PC-3 (cell line): ENCODE measurements around the gene NPW. TPM values are rescaled to one million over a fixed set of nuclear protein-coding genes. Genes with fewer than 3 reads are reported as not detected.

Experiments
- ATAC-seq: fragments of 200-7000 bp; cut with Tn5 transposase; 2 replicates; pipeline ENCODE4 v1.9.1; 2020; ENCODE audit warnings: mild to moderate bottlenecking, moderate library complexity
- BruUV-seq: library from RNA; stranded (reverse); fragments of 400-500 nt; replicated peaks from 2 replicates; lab custom pipeline; 2021; lab: Mats Ljungman, UMichigan
- CTCF ChIA-PET: fragments of 300-600 bp; sonication (Branson Sonifier 250); formaldehyde crosslinking; loops from one replicate; lab custom pipeline; 2022; ENCODE audit warnings: antibody characterized with exemption; lab: Charles Lee
- POLR2A ChIA-PET: fragments of 300-600 bp; sonication (Branson Sonifier 250); formaldehyde crosslinking; loops from one replicate; lab custom pipeline; 2022; ENCODE audit warnings: antibody characterized with exemption; ENCODE audit not compliant: unreplicated experiment; lab: Charles Lee
- DNase-seq: peaks from one replicate; pipeline ENCODE4 v3.0.0-alpha.2; 2015
- H2AFZ ChIP-seq: fragments of 300-600 bp; sonication (generic); 2 replicates; pipeline ENCODE4 v1.6.0; 2016; ENCODE audit warnings: antibody characterized with exemption, low read length
- H3F3A ChIP-seq: fragments of 300-600 bp; sonication (generic); one replicate; pipeline ENCODE4 v1.6.0; 2017; ENCODE audit warnings: antibody characterized with exemption, low read length, control low read depth, mild to moderate bottlenecking; ENCODE audit not compliant: unreplicated experiment
- H3K27ac ChIP-seq: fragments of 300-600 bp; sonication (generic); 2 replicates; pipeline ENCODE4 v1.5.1; 2016; ENCODE audit warnings: mild to moderate bottlenecking, low read length
- H3K27me3 ChIP-seq: fragments of 300-600 bp; sonication (generic); 2 replicates; pipeline ENCODE4 v1.6.1; 2016; ENCODE audit warnings: low read length, mixed read lengths
- H3K36me3 ChIP-seq: fragments of 300-600 bp; sonication (generic); 2 replicates; pipeline ENCODE4 v1.6.1; 2016; ENCODE audit warnings: low read depth, mixed run types, low read length, mixed read lengths
- H3K4me1 ChIP-seq: fragments of 300-600 bp; sonication (generic); 2 replicates; pipeline ENCODE4 v1.5.1; 2016; ENCODE audit warnings: low read length; ENCODE audit not compliant: insufficient read depth
- H3K4me2 ChIP-seq: fragments of 300-600 bp; sonication (generic); 2 replicates; pipeline ENCODE4 v1.6.0; 2016; ENCODE audit warnings: low read length
- H3K4me3 ChIP-seq: fragments of 300-600 bp; sonication (generic); 2 replicates; pipeline ENCODE4 v1.5.1; 2016; ENCODE audit warnings: mild to moderate bottlenecking, low read length, mixed read lengths
- H3K79me2 ChIP-seq: fragments of 300-600 bp; sonication (generic); 2 replicates; pipeline ENCODE4 v1.6.1; 2017; ENCODE audit warnings: low read length, mixed read lengths
- H3K9ac ChIP-seq: fragments of 300-600 bp; sonication (generic); 2 replicates; pipeline ENCODE4 v1.6.0; 2016; ENCODE audit warnings: mild to moderate bottlenecking, low read length
- H3K9me2 ChIP-seq: fragments of 300-600 bp; sonication (generic); replicated peaks from 2 replicates; pipeline ENCODE4 v1.6.1; 2016; ENCODE audit warnings: mixed run types, low read length, mixed read lengths
- H3K9me3 ChIP-seq: fragments of 300-600 bp; sonication (generic); 2 replicates; pipeline ENCODE4 v1.6.1; 2016; ENCODE audit warnings: low read length, mixed read lengths
- H4K20me1 ChIP-seq: fragments of 300-600 bp; sonication (generic); 2 replicates; pipeline ENCODE4 v1.6.1; 2016; ENCODE audit warnings: low read length, mixed read lengths
- EZH2 ChIP-seq: fragments of 300-600 bp; sonication (generic); IDR thresholded peaks from one replicate; pipeline ENCODE4 v1.6.1; 2017; ENCODE audit warnings: antibody characterized with exemption, mild to moderate bottlenecking, low read length; ENCODE audit not compliant: unreplicated experiment
- EZH2phosphoT487 ChIP-seq: fragments of 300-600 bp; sonication (generic); IDR thresholded peaks from 2 replicates; pipeline ENCODE4 v1.6.1; 2018; ENCODE audit warnings: mild to moderate bottlenecking, antibody characterized with exemption, low read length, borderline replicate concordance
- intact Hi-C: fragments of 100-400 bp; cut with micrococcal nuclease; formaldehyde crosslinking; loops from 2 replicates; pipeline ENCODE4 v1.9.0; 2023
- total RNA-seq: library from RNA; depleted of rRNA; stranded (reverse); fragments of >200 nt; gene quantifications from 2 replicates; pipeline ENCODE4 v1.2.3, GENCODE V29; 2014
- TF ChIP-seq, protein P1 (sequence below): fragments of 300-600 bp; sonication (generic); conservative IDR thresholded peaks from 2 replicates; pipeline ENCODE4 v1.5.1; 2017; ENCODE audit warnings: antibody characterized with exemption, low read depth, mild to moderate bottlenecking, low read length

Gene NPW
- total RNA-seq, 1 experiment from 2014 or later, result 3.8 TPM

DNA sequence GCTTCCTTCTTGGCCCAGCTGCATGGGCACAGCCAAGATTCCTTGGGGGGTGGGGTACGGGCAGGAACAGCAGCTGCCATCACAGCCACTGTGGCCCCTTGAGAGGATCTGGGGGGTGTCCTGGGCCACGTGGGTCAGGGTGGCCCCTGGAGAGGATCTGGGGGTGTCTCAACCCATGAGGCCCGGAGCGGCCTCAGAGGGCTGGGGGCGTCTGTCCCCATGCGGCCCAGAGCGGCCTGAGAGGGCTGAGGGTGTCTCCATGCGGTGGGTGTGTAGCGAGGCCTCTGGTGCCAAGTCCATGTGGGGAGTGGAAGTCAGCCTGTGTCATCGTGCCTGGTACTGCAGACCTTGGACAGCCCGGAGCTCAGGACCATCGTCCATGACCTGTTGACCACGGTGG, 41.9 kb downstream of the NPW start:
- H3K4me3 ChIP-seq, result no peak overlapping the region
- ChIA-PET CTCF (no interaction called here), POLR2A (no interaction called here)
- ATAC-seq, result no peak
- no peaks in the 10 kb centered on the region for H3K9me3 ChIP-seq
- no peak for DNase-seq
- H3K79me2 ChIP-seq, result no peaks in the 10 kb centered on the region
- H3F3A ChIP-seq, result no peaks in the 10 kb centered on the region
- H4K20me1 ChIP-seq, result no peaks in the 10 kb centered on the region
- H2AFZ ChIP-seq, result no peak overlapping the region
- no peaks in the 10 kb centered on the region for H3K4me1 ChIP-seq
- TF ChIP-seq, protein P1, sequence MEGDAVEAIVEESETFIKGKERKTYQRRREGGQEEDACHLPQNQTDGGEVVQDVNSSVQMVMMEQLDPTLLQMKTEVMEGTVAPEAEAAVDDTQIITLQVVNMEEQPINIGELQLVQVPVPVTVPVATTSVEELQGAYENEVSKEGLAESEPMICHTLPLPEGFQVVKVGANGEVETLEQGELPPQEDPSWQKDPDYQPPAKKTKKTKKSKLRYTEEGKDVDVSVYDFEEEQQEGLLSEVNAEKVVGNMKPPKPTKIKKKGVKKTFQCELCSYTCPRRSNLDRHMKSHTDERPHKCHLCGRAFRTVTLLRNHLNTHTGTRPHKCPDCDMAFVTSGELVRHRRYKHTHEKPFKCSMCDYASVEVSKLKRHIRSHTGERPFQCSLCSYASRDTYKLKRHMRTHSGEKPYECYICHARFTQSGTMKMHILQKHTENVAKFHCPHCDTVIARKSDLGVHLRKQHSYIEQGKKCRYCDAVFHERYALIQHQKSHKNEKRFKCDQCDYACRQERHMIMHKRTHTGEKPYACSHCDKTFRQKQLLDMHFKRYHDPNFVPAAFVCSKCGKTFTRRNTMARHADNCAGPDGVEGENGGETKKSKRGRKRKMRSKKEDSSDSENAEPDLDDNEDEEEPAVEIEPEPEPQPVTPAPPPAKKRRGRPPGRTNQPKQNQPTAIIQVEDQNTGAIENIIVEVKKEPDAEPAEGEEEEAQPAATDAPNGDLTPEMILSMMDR, result no peak
- TF ChIP-seq EZH2 (no peak), EZH2phosphoT487 (no peak)
- BruUV-seq, result no TSS peak
- intact Hi-C loops, result no loop called here
- peaks cover 5% of the 10 kb centered on the region for H3K36me3 ChIP-seq
- H3K4me2 ChIP-seq, result no peak overlapping the region
- no peaks in the 10 kb centered on the region for H3K27me3 ChIP-seq
- H3K27ac ChIP-seq, result no peak overlapping the region
- H3K9ac ChIP-seq, result no peak overlapping the region
- no peaks in the 10 kb centered on the region for H3K9me2 ChIP-seq

DNA sequence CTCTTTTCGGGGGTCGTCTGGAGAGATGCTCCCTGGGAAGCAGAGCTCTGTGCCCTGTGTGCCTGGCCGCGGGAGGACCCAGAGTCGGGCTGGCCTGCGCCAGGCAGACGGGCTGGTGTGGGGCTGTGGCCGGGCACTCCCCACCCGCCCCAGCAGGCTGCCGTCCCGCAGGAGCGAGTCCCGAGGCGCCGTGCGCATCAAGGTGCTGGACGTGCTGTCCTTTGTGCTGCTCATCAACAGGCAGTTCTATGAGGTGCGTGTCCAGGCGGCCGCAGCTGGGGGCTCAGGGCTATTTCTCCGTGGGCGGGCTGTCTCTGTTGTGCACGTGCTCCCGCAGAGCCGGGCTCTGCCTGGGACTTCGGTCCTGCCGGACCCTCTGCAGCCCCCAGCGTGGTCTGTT, 43.2 kb downstream of the NPW start:
- H3F3A ChIP-seq, result no peaks in the 10 kb centered on the region
- BruUV-seq, result no TSS peak
- TF ChIP-seq, protein P1, result no peak
- TF ChIP-seq EZH2 (no peak), EZH2phosphoT487 (no peak)
- intact Hi-C loops, result no loop called here
- DNase-seq (no peak), ATAC-seq (no peak)
- H3K9me2 ChIP-seq, result no peaks in the 10 kb centered on the region
- no peaks in the 10 kb centered on the region for H3K27me3 ChIP-seq
- H2AFZ ChIP-seq, result no peak overlapping the region
- CTCF ChIA-PET, result no interaction called here
- H3K27ac ChIP-seq, result no peak overlapping the region
- H3K4me1 ChIP-seq, result no peaks in the 10 kb centered on the region
- H3K36me3 ChIP-seq, result peaks cover 5% of the 10 kb centered on the region
- POLR2A ChIA-PET, result no interaction called here
- no peak overlapping the region for H3K4me2 ChIP-seq
- H3K4me3 ChIP-seq, result no peak overlapping the region
- no peaks in the 10 kb centered on the region for H3K9me3 ChIP-seq
- H3K9ac ChIP-seq, result no peak overlapping the region
- no peaks in the 10 kb centered on the region for H3K79me2 ChIP-seq
- no peaks in the 10 kb centered on the region for H4K20me1 ChIP-seq

DNA sequence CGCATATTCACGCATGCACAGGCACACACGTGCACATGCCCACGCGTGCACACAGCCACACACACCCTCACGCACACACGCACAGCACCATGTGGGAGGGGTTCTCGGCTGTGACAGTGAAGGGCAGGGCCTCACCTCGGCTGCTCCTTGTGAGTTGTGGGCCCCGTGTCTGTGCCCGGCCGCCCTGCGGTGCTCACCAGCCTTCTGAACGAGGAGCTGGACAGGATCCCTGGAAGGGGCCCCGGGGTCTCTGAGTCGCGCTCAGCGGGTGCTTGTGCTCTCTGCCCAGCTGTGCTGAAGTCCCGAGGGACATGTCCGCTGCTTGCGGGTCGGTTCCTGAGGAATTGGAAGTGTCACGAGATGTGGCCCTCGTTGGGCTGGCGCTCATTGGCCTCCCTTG, 44.3 kb downstream of the NPW start:
- no peak overlapping the region for H3K4me2 ChIP-seq
- CTCF ChIA-PET, result no interaction called here
- no peak overlapping the region for H2AFZ ChIP-seq
- H3K36me3 ChIP-seq, result peaks cover 5% of the 10 kb centered on the region
- no peak overlapping the region for H3K27ac ChIP-seq
- ATAC-seq (no peak), DNase-seq (no peak)
- intact Hi-C loops, result no loop called here
- no peaks in the 10 kb centered on the region for H3K79me2 ChIP-seq
- no TSS peak for BruUV-seq
- H3K27me3 ChIP-seq, result no peaks in the 10 kb centered on the region
- TF ChIP-seq EZH2 (no peak), EZH2phosphoT487 (no peak)
- TF ChIP-seq, protein P1, result no peak
- H3K4me1 ChIP-seq, result no peaks in the 10 kb centered on the region
- H3K9ac ChIP-seq, result no peak overlapping the region
- H4K20me1 ChIP-seq, result no peaks in the 10 kb centered on the region
- no peak overlapping the region for H3K4me3 ChIP-seq
- POLR2A ChIA-PET, result no interaction called here
- H3K9me2 ChIP-seq, result no peaks in the 10 kb centered on the region
- H3K9me3 ChIP-seq, result no peaks in the 10 kb centered on the region
- no peaks in the 10 kb centered on the region for H3F3A ChIP-seq
